Activated gamma-delta T cell treated with Interleukin-2 at 50 U/mL for 16 hours (primary cell): ENCODE measurements around the gene FIBCD1.

Experiments used
- DNase-seq: peaks from one replicate; pipeline ENCODE4 v3.0.0-alpha.2; 2020

Gene FIBCD1

DNA sequence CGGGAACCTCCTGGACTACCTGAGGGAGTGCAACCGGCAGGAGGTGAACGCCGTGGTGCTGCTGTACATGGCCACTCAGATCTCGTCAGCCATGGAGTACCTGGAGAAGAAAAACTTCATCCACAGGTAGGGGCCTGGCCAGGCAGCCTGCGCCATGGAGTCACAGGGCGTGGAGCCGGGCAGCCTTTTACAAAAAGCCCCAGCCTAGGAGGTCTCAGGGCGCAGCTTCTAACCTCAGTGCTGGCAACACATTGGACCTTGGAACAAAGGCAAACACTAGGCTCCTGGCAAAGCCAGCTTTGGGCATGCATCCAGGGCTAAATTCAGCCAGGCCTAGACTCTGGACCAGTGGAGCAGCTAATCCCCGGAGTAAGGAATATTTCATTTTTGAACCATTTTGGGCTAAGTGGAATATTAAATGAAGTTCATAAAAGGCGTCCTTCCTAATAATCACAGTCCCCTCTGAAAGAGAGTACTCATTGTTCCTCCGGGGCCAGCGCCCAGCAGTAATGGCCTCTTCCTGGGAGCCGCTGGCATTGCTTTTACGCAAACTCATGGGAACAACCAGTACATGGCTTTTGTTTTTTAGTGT lies 66.0 kb downstream of the FIBCD1 start:
- DNase-seq, result no peak

DNA sequence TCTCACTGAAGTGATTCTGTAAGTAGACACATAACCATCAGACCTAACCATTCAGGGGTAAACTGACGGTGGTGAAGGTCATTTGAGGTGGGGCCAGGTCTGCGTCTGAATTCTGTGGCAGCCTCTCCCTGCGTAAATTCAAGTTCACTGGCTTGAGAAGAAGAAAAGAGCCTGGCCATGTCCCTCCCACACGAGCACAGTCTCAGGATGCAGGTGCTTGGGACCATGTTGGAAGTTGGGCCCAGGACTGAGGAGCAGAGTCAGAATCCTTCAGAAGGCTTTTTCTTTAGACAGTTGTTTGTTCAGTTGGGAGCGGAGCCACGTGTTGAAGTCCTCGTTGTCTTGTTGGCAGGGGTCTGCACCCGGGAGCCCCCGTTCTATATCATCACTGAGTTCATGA lies 66.5 kb downstream of the FIBCD1 start:
- no peak for DNase-seq

DNA sequence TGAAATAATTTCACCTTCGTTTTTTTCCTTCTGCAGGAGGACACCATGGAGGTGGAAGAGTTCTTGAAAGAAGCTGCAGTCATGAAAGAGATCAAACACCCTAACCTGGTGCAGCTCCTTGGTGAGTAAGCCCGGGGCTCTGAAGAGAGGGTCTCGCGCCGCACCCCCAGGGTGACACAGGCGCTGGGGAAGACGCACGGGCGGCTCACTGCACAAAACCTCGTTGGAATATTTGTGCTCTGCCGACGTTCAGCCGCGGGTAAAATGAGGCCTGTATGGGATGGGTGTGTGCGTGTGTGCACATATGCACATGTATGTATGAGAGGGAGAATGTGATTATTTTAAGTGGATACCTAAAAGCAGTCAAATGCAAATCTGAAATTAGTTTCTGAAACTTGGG lies 67.0 kb downstream of the FIBCD1 start:
- no peak for DNase-seq

DNA sequence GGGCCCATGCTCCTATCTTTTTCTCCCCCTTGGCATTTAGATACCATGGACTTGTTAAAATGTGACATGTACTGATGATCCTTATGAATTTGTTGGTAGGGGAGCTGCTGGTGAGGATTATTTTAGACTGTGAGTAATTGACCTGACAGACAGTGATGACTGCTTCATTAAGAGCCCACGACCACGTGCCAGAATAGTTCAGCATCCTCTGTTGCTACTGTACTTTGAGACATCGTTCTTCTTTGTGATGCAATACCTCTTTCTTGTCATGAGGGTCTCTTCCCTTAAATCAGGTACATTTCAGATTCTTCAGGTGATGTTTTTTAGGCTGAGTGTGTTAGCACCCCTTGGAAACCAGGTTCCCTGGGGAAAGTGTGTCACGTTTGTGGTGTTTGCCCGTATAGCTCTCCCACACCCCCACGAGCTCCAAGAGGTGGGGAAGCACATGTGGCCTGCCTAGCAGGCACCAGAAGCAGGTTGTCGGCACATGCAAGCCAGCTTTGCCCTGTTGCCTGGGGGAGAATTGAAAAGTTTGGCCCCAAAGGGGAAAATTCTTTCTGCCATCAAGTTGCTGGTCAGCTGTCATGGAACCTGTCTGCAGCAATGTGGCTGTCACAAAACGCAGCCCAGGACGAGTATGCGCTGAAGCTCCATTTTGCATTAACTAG lies 67.5 kb downstream of the FIBCD1 start:
- no peak for DNase-seq

GRCh38 chr9:130870491-130871381 lies 68.3 kb downstream of the FIBCD1 start:
- DNase-seq, result no peak

DNA sequence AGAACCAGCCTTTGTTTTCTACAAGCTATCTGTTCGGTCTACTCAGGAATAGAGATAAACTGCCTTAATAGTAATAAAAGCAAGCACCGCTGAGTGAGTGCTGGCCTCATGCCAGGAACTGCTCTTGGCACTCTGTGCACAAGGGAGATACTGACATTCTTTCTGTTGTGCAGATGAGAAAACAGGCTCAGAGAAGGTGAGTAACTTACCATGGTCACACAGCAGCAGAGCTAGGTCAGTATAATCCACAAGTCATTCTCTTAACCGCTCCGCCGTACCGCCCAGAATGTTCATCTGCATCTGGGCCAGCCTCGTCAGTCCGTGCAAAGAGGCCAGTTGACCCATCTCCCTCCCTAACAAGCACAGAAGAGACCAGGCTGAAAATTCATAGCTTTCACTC lies 69.8 kb downstream of the FIBCD1 start:
- DNase-seq, result no peak

DNA sequence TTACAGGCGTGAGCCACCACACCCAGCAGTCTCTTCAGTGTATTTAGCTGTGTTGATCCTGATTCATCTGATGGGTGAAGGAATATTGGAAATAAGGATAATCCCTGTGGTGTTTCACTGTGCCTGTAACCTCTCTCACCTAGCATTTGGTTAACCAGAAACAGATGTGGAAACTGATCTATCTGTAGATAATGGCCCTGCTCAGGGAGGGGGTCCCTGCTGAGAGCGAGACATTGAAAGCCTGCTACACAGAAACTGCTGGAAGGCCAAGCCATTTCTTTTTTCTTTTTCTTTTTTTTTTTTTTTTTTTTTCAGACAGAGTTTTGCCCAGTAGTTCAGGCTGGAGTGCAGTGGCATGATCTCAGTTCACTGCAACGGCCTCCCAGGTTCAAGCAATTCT lies 70.8 kb downstream of the FIBCD1 start:
- DNase-seq, result no peak

DNA sequence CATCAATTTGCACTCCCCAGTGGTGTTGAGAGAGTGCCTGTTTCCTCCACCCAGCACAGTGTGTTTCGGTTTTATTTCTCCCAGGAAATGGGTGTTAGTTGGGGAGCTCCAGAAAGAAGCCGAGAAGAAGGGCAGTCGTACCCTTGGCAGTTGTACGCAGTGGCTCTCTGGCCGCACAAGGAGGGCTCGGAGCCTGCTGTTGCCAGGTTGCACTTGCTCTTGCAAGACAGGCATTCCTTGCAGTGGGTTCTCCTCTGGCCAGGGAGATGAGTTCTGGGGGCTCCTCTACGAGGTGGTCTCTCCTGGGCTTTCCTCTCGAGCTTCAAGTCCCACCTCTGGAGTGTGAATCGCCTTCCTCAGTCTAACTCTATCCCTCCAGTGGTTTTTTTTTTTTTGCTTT lies 71.5 kb downstream of the FIBCD1 start:
- no peak for DNase-seq

- peak; percentile 42 for DNase-seq
Observed at GRCh38 chr9:130866474-130866965, 72.5 kb downstream of the FIBCD1 start.

DNA sequence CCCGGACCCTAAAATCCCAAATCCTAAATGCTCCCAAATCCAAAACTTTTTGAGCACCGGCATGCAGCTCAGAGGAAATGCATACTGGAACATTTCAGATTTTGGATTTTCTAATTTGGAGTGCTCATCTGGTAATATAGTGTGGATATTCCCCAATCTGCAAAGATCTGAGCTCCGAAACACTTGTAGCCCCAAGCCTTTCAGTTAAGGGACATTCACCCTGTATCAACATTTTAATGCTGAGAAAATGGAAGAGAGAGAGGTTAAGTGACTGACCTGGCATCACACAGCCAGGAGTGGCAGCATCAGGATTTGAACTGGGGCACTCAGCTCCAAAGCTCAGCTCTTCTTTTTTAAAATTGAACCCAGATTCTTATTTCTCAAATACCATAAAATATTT lies 73.1 kb downstream of the FIBCD1 start:
- DNase-seq, result no peak

DNA sequence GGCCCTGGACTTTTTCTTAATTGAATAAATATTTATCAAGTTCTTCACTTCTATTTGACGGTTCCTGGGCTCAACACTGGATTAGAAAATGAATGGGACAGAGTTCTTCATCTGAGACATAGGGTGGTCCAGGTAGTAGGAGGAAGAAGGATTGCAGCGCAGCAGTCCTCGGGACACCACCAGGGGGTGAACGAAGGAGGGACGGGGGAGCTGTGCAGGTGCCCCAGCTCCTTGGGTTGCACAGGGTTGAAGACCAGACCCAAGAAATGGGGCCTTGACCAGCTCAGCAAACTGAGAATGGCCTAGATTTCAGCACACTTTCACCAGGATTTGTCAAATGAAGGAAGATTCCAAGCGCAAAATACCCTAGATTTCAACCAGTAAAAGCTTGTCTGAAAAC lies 74.5 kb downstream of the FIBCD1 start:
- no peak for DNase-seq

- no peak for DNase-seq
Observed at GRCh38 chr9:130862747-130863146, 76.3 kb downstream of the FIBCD1 start.

- no peak for DNase-seq
Observed at GRCh38 chr9:130862217-130862616, 76.8 kb downstream of the FIBCD1 start.

- DNase-seq, result no peak
Observed at GRCh38 chr9:130861372-130862180, 77.5 kb downstream of the FIBCD1 start.

- no peak for DNase-seq
Observed at GRCh38 chr9:130860458-130861316, 78.4 kb downstream of the FIBCD1 start.

DNA sequence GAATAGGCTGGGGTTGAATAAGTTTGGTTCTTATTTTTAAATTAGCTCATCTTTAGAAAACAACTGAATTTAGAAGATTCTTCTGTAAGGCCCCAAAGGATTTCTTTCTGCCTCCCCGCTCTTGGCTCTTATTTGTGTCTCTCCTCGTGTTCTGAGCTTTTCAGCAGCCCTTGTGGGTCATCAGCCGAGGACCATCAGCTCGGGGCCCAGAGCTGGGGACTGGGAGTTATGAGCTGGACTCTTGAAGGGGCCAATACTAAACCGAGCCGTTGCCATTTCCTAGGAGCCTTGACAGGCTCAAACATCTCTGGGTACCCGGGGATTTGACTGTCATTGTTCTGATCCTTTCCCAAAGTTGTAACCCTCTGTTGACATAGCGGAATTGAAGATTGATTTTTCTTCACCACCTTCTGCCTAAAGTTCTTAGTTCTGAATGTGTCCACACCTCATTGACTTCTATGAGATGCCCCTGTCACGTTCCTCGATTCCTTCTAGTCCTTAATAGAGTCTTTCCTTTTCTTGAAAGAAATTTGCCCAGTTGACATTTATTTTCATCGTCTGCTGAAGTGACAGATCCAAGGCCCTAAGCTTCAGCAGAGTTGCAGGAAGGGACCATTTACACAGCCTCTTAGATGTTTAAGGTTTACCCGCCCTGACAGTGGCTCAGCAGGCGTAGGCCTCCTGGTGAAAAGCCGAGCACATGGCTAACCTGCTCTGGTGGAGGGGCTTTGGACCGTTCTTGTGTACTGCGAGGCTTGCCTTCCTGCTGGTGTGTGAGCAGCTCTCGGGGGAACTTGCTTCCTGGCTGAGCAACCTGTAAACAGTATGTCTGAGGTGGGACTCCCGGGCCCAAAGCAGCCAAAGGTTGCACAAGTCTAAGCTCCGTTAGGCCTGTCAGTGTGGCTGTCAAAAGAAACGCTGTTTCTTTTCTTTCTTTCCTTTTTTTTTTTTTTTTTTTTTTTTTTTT lies 80.0 kb downstream of the FIBCD1 start:
- no peak for DNase-seq

GRCh38 chr9:130857864-130858738 lies 80.9 kb downstream of the FIBCD1 start:
- DNase-seq, result no peak

DNA sequence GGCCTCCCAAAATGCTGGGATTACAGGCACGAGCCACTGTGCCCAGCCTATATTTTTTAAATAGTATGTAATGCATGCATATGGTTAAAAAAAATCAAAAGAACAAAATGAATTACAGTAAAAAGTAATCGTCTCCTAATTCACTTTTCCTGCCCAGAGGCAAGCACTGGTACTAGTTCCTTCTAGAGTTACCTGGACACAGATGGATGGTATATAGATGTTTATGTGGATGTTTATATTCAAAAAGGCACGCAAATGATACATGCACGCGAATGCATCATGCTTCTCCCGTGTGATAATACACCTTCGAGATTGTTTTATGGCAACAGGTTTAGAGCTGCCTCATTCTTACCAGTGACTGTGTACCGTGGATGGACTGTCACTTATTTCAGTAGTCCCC lies 82.6 kb downstream of the FIBCD1 start:
- DNase-seq, result no peak

DNA sequence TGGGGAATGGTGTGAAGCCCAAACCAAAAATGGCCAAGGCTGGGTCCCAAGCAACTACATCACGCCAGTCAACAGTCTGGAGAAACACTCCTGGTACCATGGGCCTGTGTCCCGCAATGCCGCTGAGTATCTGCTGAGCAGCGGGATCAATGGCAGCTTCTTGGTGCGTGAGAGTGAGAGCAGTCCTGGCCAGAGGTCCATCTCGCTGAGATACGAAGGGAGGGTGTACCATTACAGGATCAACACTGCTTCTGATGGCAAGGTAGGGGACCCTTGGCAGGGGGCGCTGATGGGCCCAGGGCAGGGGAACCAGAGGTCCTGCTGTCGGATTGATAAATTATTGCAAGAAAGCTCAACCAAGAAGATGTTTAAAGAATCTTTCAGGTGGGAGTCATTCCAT lies 84.2 kb downstream of the FIBCD1 start:
- no peak for DNase-seq

DNA sequence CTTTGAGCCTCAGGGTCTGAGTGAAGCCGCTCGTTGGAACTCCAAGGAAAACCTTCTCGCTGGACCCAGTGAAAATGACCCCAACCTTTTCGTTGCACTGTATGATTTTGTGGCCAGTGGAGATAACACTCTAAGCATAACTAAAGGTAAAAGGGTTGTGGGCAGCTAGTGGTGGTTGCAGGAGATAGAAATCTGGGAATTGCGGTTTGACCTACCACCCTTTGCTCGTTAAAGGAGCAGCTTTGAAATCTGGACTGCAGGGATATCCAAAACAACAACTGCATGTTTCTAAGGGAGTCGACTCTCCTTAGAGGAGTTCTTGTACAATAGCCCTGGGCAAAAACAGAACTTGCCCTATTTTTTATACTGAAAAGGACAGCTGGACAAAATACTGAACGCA lies 85.0 kb downstream of the FIBCD1 start:
- no peak for DNase-seq
